DMS153 treated with DMSO at 0.1 percent for 48 hours (cell line): ENCODE data around the gene C16orf87.
A peak's percentile ranks its signal among the peaks of the same experiment; 100 is the strongest.
"Not testable (repeated sequence)": the region's sequence is repeated elsewhere in the genome, so short reads cannot be mapped to it uniquely, and the experiment has no call there.

Experiments
- DNase-seq: peaks from one replicate; lab custom pipeline; 2025; ENCODE audit not compliant: unreplicated experiment; lab: John Stamatoyannopoulos, UW

The C16orf87 gene

GRCh38 chr16:46830902-46831647 lies at the start of gene C16orf87:
TSS of gene C16orf87 (minus strand) at chr16:46831180. CDS start at chr16:46831149, 31 bp downstream.
- peak; percentile 39 for DNase-seq

DNA sequence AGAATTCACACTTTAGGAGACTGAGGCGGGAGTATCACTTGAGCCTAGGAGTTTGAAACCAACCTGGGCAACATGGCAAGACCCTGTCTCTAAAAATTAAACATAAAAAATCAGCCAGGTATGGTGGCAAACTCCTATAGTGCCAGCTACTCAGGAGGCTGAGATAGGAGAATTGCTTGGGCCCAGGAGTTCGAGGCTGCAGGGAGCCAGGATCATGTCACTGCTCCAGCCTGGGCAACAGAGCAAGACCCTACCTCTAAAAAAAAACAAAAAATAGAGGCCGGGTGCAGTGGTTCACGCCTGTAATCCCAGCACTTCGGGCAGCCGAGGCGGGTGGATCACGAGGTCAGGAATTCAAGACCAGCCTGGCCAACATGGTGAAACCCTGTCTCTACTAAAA lies 44.3 kb upstream of the C16orf87 start:
- no peak for DNase-seq

- DNase-seq: no peak
Measured at GRCh38 chr16:46873201-46873600, 42.2 kb upstream of the C16orf87 start.

- no peak for DNase-seq
Measured at GRCh38 chr16:46871597-46871996, 40.6 kb upstream of the C16orf87 start.

DNA sequence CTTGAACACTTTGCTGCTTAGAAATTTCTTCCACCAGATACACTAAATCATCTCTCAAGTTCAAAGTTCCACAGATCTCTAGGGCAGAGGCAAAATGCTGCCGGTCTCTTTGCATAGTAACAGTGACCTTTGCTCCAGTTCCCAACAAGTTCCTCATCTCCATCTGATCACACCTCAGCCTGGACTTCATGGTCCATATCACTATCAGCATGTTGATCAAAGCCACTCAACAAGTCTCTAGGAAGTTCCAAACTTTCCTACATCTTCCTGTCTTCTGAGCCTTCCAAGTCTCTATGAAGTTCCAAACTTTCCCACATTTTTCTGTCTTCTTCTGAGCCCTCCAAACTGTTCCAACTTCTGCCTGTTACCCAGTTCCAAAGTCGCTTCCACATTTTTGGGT lies 37.9 kb upstream of the C16orf87 start:
- DNase-seq: not testable (repeated sequence)

DNA sequence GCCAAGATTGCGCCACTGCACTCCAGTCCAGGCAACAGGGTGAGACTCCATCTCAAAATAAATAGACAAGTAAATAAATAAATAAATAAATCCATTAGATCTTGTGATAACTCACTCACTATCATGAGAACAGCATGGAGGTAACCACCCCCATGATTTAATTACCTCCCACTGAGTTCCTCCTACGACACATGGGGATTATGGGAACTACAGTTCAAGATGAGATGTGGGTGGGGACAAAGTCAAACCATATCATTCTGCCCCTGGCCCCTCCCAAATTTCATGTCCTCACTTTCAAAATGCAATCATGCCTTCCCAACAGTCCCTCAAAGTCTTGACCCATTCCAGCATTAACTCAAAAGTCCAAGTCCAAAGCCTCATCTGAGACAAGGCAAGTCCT lies 36.5 kb upstream of the C16orf87 start:
- not testable (repeated sequence) for DNase-seq

- DNase-seq: no peak
Measured at GRCh38 chr16:46866286-46866685, 35.3 kb upstream of the C16orf87 start.

DNA sequence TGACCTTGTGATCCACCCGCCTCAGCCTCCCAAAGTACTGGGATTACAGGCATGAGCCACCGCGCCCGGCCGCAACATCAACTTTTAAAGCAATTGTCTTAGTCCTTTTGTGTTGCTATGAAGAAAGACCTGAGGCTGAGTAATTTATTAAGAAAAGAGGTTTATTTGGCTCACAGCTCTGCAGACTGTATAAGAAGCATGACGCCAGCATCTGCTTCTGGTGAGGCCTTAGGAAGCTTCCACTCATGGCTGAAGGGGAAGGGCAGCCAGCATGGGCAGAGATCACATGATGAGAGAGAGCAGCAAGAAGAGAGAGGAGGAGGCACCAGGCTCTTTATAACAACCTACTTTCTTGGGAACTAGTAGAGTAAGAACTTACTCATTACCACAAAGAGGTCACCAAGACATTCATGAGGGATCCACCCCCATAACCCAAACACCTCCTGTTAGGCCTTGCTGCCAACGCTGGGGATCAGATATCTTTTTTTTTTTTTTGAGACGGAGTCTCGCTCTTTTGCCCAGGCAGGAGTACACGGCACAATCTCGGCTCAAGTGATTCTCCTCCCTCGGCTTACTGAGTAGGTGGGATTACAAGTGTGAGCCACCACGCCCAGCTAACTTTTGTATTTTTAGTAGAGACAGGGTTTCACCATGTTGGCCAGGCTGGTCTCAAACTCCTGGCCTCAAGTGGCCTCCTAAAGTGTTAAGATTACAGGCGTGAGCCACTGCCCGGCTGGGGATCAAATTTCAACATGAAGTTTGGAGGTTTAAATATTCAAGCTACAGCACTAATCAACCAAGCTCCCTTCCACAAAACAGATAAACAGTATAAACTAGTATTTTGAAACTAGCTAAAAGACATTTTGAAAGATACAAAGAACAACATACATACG lies 31.8 kb upstream of the C16orf87 start:
- DNase-seq: no peak

DNA sequence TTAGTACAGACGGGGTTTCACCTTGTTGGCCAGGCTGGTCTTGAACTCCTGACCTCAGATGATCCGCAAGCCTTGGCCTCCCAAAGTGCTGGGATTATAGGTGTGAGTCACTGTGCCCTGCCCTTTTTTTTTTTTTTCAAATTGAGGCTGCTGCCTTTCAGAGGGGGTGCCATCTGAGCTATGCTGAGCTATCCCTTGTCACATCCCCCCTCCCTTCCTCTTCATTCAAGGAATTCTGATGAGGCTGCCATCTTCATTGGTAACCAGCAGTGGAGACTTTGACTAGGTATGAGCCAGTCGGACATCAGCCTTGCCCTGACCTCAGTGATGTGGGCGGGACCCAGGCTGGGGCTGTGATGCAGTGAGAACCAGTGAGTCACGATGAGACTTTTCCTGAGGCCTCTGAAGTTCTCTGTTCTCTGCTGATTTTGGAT lies 28.8 kb upstream of the C16orf87 start:
- DNase-seq: no peak

- DNase-seq: no peak
Measured at GRCh38 chr16:46858151-46858550, 27.2 kb upstream of the C16orf87 start.

DNA sequence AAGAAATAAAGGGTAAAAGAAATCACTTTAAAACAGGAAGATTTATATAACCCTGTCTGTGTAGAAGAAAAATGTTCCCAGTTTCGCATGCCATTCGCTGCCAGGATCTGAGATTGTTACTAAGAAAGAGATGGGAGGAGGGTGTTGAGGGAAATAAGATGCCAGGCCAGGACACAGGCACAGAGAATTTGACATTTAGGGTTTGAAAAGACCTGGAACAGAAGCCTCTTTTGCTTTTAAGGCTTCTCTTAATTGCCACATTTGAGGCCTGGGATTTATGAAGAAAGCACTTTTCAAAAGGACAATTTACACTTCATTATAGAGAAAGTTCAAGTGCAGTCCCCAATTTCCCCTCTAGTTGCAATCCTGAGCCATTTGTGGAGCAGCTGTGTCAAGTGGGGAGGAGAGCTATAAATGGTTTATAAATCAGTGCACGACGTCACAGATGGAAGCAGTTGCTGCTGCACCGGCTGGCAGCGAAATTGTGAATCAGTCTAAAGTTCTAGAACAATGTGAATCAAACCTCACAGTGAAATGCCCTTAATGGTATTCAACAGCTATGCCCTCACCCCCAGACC lies 26.5 kb upstream of the C16orf87 start:
- no peak for DNase-seq

DNA sequence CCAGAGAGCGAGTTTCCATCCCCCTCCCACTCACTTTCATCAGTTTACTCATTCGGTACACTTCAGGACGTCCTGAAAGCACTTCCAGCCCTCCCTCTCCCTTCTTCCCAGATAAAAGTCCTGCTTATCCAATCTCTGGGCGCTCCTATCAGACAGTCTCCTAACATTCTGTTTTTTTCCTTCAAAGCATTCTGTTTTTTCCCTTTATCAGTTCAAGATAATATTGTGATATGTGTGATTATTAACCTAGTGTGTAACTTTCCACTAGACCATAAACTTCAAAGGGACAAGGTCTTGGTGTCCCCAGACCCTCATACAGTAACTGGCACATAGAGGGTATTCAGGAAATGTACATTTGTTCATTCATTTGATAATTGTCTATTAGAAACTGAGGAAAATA lies 24.4 kb upstream of the C16orf87 start:
- DNase-seq: no peak

DNA sequence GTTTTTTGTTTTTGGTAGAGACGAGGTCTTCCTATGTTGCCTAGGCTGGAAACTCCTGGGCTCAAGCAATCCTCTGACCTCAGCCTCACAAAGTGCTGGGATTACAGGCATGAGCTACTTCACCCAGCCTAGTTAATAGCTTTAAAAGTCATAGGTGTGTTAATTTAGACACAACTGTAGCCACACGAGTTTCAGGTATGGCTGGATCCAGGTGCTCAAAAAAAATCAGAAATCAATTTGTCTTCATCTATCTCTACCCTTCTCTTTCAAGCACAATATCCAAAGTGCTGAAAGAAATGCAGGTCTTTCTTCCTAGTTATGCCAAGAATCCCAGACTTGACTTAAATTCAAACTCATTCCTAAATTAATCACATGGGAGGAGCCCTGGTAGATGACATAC lies 23.9 kb upstream of the C16orf87 start:
- no peak for DNase-seq

GRCh38 chr16:46853713-46854443 lies 22.9 kb upstream of the C16orf87 start:
- DNase-seq: no peak

GRCh38 chr16:46852130-46852529 lies 21.1 kb upstream of the C16orf87 start:
- DNase-seq: no peak

- no peak for DNase-seq
Measured at GRCh38 chr16:46850619-46851555, 19.9 kb upstream of the C16orf87 start.

DNA sequence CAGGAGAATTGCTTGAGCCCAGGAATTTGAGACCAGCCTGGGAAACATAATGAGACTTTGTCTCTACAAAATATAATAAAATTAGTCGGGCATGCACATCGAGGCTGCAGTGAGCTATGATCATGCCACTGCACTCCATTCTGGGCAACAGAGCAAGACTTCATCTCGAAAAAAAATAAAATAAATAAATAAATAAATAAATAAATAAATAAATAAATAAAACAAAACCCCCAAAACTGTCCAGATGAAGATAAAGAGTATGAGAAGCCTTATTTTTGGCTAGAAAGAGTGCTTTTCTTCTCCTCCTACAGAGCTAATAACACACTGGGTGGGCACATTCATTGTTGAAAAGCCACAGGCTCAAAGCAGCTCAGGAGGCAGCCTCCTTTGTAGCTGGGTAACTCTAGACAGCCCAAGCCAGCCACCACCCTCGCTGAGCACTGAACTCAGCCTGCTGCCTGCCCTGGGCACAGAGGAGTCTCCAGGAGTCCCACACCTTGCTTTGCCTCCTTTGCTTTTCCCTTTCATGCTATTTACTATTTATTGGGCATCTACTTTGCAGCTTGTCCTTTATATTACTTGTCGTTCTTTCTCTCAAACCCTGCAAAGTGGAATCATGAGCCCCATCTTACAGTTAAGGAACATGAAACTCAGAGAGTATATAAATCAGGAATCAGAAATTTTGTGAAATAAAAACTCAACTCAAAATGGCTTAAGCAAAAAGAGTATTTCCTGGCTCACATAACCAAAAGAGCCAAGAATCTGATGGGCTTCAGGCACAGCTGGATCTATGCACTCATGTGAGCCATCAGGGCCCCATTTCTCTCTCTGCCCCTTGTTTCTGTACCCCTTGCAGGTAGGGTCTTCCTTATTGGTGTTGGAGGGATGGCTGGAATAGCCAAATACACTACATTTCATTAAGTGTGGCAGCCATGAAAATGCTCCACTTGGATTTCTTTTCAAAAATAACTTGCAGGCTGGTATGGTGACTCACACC lies 18.1 kb upstream of the C16orf87 start:
- no peak for DNase-seq

- DNase-seq: no peak
Measured at GRCh38 chr16:46845952-46846351, 15.0 kb upstream of the C16orf87 start.

GRCh38 chr16:46844771-46845170 lies 13.8 kb upstream of the C16orf87 start:
- no peak for DNase-seq
